SH-SY5Y (cell line): Measurements from ENCODE around the gene INPP4B.

Experiments used
- GATA2 ChIP-seq: IDR thresholded peaks from 2 replicates; pipeline ENCODE4 v1.6.1; 2011; ENCODE audit warnings: mild to moderate bottlenecking, low read depth, low read length
- GATA3 ChIP-seq: IDR thresholded peaks from 2 replicates; pipeline ENCODE4 v1.6.1; 2011; ENCODE audit warnings: low read depth, mild to moderate bottlenecking, low read length, moderate library complexity

- TF ChIP-seq GATA2 (no peak), GATA3 (no peak)
These were observed 467.9 kb downstream of the INPP4B start for GRCh38 chr4:142378179-142378578.
